ENCODE measurements around the gene TTC32.
"Not testable (repeated sequence)": the region's sequence is repeated elsewhere in the genome, so short reads cannot be mapped to it uniquely, and the experiment has no call there.

Gene TTC32

DNA sequence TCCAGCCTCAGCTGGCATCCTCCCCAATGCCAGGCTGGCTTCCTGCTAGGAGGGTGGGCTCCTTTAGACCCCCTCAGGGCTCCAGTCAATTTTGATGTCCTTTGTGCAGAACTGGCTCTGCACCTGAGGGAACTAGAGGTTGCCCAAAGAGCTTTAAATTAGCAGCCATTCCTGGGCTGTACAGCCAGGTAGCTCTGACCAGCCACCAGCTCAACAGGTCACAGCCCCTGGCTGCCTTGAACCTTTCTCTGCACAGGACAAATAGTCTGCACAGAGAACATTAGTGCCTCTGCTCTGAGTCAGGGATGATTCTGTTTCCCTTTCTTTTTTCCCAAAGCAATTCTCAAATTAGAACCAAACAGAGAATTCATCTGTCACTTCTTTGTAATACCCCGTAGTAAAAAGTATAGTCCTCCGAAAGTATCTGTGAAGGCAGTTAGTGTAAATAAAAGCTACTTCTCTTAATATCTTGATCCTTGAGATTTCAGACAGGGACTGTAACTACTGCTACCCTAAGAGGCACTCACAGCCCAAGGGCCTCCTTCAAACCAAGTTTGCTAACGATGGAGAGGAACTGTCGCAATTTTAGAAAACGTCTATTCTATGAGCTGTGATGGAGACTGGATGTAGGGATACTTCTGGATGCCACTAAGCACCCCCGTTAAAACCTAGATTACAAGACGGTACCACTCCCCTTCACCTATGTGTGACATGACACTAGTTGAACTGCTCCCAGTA is 3.0 kb downstream of the TTC32 start:
- no peak for DNase-seq

DNA sequence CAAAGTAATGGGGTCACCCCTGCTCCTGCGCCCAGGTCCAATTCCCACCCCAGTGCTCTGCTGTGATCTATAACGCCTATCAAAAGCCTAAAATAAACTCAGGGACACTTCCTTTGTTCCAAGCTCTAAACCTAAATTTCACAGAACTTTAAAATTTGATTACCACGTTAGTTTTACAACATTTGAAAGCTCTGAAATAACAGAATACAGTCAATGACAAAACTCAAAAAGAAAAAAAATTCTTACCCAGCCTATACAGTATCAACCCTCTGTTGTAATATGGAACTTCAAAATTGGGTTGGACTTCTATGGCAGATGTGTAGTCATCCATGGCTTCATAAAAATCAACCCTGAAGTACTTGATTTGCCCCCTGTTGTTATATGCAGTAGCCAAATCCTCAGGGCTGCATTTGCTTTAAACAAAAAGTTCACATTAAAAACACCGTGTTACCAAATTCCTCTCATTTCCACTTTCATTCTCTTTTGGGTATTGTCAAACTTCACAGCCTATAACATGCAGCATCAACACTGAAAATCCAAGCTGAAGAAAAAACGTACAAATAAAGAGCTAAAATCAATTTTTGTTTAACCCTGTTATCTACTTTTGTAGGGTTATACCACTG is 4.0 kb downstream of the TTC32 start:
- DNase-seq, result no peak

DNA sequence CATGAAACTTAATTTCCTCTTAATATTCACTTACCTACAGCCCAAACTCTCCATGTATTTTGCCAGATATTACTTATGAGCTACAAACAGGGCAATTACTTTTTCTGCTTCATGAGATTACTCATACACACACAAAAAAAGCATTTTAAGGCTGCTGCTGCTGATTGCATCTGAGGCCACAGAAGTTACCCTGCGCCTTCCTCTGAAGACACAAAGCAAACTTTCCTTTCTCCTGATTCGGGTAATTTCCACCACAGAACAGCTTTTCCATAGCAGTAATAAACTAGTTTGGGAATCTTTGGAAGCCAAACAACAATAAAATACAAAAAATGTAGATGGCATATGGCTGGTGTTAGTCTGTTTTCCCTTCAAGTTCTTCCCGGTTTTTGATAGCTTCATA is 6.2 kb downstream of the TTC32 start:
- DNase-seq, result no peak

DNA sequence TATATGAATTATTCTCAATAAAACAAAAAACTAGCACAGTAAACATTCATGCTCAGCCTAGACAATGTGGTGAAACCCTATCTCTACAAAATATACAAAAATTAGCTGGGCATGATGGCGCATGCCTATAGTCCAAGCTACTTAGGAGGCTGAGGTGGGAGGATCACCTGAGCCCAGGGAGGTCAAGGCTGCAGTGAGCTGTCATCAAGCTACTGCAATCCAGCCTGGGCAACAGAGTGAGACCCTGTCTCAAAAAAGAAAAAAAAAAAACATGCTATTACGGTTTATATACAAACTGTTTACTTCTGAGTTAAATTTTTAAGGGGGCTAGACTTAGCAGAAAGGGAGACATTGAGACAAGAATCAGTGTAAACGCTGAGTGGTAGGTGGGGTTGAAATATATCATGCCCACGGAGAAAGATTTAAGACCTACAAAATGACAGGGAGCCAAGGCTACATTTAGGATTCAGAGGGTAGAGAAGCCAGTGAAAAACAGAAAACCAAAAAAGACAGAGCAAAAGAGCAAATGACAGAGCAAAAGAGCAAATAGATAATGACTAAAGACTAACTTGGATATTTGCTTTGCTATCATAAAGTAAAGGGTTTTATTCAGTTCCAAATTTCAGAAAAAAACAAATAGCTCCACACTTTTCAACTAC is 7.5 kb downstream of the TTC32 start:
- DNase-seq, result no peak

DNA sequence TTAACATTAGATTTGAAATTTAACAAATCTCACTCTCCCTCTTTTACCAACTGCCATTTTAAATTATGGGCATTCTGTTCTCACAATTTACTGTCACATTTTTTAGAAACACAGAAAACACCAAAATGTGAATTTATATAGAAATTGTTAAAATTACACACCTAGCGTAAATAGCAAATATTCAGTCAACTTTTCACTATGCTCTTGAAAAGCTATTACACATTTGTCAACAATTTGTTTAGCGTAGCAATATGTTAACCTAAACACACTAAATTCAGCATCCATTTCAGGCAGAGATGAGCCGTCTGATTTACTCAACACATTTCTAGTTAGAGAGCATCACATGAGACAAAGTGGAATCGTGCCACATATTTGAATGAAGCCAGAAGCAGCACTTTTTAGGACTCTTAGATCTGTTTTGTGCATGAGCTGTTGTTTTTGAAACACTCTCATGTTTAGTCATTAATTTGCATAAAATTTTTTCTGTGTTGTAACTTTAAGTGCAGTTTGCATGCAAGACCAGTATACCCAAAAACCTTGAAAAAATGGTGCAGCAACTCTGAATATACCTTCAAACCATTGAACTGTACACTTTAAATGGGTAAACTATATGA is 8.2 kb downstream of the TTC32 start:
- DNase-seq, result no peak

DNA sequence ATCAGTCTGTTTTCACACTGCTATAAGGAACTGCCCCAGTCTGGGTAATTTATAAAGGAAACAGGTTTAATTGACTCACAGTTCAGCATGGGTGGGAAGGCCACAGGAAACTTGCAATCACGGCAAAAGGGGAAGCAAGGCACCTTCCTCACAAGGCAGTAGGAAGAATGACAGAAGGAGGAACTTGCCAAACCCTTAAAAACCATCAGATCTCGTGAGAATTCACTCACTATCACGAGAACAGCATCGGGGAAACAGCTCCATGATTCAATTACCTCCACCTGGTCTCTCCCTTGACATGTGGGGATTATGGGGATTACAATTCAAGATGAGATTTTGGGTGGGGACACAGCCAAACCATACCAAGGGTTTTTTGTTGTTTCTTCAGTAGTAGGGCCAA is 9.8 kb downstream of the TTC32 start:
- DNase-seq, result not testable (repeated sequence)

DNA sequence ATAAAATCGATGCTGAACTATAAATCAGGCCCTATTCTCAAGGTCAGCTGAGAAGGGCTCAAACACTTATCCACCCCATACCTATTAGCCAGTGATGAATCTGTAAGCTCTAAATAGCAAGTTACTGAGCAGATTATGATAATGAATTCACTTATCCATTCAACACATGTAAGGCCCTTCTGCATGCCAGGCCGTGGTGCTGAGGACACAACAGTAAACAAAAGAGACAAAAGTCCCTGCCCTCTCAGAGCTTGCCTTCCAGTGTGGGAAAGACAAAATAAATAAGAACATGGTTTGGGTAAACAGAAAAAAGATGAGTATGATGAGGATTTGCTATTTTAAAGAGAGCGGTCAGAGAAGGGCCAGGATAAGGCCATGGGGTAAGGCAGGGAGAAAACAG is 11.7 kb downstream of the TTC32 start:
- DNase-seq, result no peak

DNA sequence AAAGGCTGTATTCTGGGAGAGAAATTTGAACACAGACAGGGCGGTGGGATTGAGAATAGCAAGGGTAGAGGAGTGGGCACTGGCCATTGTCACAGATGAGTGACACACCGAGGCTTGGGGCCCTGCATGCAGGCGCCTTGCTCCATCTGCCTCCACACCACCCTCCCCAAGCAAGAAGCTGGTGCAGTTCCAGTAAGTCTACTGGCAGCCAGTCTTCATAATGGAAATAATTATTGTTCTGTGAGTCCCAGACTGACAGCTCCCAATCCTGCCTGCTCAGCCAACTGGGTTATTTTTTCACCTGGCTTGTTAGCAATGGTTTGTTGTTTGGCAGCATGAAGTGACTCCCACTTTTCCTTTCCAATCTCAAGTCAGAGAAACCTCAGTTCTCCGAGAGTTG is 13.0 kb downstream of the TTC32 start:
- no peak for DNase-seq

DNA sequence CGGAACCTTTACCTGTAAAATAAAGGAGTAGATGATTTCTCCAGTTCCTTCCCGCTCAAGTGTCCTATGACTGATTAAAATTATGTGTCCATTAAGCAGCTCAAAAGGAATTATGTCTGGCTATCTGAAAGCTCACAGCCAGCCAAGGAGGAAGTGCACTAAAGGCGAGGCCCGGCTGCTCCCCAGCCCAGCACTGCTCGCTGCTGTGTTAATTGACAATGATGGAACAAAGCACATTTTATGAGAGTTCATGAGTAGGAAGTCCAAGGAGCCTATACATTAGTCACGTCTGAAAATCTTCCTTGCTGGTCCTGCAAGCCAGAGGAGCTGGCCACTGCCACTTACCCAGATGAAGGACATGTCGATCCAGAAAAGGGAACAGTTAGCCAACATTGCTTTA is 14.3 kb downstream of the TTC32 start:
- DNase-seq, result no peak

DNA sequence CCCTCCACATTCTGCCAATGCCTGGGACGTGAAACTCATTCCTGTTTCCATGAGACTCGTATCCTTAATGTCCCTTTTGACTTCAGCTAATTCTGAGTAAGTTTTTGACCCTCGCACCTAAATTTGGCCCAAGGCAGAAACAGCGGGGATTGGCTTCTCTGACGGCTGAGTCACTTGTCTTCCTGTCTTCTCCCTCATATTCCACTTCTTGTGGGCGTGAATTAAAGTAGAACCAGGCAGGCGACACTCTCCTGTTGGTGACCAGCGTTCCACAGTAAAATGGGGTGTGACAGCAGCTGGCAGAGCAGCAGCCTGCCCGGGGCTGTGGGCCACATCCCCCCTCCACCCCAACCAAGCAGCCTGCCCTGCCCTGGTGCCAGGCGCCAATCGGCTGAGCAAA is 15.5 kb downstream of the TTC32 start:
- no peak for DNase-seq

DNA sequence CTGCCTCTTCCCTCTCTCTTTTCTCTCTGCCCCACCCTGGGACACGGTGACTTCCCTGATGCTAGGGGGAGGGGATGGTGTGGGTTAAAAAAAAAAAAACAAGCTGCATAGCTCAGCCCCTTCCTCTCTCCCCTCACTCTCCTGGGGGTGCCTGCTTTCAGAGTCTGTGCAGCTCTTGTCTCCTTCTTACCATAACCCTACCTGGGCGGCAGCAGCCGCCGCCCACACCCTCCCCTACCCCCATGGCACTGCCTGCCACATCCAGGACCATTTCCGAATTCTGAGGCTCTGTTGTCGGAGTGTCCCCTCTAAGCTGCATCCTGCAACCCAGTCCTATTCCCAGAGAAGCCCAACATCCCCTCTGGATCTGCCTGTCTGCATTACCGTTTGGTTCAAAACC is 16.0 kb downstream of the TTC32 start:
- DNase-seq, result no peak

DNA sequence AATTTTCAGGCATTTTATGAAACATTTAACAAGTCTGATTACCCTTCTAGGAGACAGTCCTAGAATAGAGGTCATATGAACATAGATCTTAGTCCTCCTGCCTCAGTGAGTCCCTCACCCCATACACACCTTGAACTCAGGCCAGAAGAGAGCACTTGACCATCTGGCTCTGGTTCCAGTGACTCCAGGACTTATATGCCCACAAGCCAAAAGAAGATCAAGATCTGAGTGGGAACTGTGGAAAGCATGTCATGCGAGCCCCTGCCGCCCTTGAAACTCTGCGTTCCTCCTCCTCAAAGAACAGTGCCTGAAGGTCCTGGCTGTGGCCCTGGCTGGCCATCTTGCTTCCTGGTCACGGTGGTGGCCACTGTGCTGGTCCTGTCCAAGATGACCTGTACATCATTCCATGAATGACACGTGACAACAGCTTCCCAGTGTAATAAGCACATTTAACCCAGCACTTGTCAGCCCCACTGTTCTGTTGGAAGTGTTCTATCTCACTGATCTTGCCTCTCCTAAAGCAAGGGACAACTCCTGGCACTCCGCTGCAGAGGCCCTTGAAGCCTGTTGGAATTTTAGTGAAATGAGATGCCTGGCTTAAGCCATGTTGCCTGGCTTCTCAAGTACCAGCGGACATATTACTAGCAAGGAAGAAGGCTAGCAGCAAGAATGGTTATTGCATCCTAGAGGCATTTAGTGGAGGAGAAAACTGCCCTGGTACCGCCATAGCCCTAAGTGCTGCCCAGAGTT is 17.6 kb downstream of the TTC32 start:
- no peak for DNase-seq

DNA sequence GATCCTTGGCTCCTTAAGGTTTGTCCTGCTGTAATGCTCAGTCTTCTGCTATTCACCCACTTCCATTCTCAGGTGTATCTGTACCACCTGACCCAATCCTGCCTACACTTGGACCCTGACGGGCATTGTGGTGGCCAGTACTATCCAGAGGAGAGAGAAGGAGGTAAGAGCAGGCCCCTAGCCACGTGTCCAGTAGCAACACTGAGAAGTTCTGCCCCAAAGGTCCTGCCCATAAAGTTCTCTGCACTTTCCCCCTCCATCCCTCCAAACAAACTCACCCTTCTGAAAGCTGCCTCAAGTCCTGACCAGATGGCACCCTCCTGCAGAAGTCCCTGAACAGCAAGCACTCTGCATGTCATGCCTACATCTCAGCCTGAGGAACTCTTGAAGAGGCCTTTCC is 18.3 kb downstream of the TTC32 start:
- DNase-seq, result no peak

DNA sequence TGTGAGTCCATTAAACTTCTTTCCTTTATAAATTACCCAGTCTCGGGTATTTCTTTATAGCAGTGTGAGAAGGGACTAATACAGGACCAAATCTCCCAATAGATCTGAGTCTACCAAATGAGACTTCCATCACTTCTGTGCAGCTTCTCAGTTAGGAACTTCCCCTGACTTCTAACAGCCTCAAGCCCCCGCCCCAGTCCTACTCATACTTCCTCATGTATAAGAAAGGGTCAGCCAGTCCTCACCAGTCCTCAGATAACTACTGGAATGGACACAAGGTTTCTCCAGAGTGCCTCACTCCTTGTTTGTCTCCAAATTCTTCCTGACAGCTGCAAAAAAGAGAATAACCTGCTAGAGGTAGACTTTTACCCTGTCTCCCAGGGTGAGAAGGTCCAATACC is 19.5 kb downstream of the TTC32 start:
- DNase-seq, result no peak

DNA sequence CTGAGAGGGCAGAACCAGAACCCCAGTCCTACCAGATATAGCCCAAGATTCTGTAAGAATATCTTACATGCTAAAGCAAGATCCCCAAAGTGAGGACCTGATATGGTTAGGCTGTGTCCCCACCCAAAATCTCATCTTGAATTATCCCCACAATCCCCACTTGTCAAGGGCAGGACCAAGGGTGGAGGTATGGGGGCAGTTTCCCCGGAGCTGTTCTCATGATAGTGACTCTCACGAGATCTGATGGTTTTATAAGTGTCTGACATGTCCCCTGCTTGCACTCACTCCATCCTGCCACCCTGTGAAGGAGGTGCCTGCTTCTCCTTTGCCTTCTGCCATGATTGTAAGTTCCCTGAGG is 19.9 kb downstream of the TTC32 start:
- DNase-seq, result no peak

DNA sequence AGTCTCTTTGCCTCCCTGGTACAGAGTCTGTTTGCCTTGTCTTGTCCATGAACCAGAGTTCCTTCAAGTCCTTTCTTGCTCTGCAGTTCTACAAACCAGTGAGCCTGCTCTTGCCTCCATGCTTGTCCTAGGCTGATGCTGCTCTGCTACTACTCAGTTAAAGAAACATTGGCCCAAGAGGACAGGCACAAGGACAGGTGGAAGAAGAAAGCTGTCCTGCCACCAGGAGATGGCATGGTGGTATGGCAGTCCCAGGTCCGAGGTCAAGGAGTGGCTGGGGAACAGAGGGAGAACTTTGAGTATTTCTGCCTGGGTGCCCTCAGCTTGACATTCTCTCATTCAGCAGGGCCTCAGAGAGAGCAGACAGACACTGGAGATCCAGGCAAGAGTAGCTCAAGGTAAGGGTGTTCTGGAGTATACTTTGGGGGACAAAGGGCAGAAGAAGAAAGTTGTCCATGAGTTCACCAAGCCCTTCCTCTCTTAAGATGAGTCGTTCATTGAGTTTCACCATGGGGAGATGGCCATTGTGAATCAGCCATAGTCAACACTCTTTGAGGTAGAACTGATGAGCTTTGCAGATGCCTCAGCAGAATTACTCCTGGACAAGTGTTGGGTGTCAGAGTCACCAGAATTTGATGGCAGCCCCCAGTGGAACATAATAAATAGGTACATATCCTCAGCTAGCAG is 20.4 kb downstream of the TTC32 start:
- no peak for DNase-seq

DNA sequence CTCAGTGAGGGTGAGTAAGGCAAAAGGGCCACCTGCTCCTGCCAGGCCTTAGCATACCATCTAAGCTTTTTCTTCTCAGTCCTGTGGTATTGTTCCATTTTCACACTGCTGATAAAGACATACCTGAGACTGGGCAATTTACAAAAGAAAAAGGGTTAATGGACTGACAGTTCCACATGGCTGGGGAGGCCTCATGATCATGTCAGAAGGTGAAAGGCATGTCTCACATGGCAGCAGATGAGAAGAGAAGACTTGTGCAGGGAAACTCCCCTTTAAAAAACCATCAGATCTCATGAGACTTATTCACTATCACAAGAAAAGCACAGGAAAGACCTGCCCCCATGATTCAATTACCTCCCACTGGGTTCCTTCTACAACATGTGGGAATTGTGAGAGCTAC is 21.6 kb downstream of the TTC32 start:
- DNase-seq, result not testable (repeated sequence)

DNA sequence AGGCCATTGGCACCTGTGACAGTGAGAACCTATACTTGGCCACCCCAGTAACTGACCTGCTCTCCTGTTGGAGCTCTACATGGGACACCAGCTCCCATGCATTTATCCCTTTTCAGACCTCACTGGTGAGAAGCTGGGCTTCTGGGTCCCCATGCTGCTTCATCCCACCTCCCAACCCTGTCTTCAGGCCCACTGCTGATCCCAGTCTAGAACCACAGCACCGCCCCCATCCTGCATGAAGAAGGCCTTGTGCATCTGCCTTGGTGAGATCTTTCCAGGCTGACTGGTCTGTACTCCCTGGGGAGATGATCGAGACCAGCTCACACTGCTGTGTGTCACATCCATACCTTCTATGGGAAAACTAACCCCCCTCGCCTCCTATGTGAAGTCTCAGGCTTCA is 22.7 kb downstream of the TTC32 start:
- DNase-seq, result no peak

DNA sequence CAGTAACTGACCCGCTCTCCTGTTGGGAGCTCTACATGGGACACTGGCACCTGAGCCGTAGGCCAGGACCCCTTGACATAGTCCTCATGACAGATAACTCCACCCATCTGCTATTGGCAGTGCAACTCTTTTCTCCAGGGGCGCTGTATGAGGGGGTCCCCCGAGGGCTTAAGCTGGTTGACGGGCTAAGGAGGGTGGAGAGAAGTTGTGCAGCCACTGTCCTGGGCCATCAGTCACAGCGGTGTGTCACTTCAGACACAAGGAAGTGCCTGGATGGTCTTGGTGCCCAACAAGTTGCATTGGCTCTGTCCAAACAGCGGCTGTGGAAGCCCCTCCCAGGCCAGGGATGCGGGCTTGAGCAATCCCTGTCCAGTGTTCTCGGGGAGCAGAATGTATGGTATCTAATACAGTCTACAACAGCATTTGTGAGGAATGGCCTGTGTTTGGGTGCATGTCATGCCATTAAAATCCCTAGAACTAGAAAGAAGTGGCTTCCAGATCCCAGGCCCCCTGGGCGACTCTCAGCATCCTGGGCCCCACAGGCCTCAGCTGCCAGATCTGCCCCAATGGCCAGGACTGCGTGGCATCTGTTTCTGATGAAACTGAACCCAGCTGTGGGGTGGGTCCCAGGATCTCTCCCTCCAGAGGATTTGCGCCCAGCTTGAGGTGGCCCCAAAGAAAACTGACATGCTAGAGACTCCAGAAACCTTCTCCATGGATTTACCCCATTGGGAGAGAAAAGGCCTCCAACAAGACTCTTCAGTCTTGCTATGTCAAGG is 23.3 kb downstream of the TTC32 start:
- DNase-seq, result no peak

DNA sequence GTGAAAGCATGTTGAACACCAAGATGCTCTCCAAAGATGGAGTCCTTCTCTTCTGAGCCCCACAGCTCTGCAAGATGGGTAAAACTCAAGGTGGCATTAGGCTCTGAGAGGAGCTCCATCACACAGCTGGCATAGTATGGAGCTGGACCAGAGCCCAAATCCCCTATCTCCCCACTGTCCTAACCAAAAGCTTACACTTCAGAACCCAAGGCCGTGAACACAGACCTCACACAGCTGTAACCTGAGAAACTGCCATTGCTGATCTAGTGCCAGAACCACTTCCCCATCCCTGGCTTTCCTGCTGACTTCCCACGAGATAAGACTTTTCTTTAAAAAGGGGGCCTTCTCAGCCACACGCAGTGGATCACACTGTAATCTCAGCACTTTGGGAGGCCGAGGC is 25.0 kb downstream of the TTC32 start:
- no peak for DNase-seq

DNA sequence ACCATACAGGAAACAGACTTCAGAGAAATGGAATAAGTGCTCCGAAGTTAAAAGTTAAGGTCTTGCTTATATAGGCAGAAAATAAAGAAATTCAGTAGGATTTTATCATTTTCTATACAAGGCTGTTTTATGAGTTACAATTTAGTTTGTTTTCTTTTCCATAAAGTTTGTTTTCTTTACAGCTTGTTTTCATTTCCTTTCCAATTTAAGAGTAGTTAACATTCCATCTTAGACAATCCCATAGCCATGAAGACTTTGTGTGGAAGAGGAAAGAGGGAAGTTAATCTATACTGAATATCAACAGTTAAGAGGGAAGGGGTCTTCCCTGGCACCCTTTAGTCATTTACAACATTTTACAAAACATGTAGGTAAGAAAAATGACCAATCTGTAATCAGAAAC is 26.5 kb downstream of the TTC32 start:
- DNase-seq, result no peak

DNA sequence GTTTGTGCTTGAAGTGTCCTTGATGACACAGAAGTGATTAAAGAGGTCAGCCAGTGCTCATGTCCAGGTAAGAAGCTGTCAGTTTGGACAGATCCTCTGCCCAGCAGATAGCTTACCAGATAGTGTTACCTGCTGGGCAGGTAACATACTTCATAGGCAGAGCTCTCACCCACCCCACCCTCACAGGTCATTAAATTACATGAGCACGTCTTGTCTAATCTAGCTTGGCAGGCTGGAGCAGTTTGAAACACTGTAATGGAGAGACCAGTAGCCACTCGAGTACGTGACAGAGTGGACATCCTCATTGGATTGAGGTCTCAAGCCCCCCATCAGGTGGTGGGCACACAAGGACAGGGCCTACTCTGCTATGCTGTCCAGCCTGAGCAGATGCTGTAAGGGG is 27.1 kb downstream of the TTC32 start:
- DNase-seq, result no peak

All from activated effector memory CD4-positive, alpha-beta T cell treated with Interleukin-2 at 50 U/mL for 16 hours (primary cell).